H4 (cell line): Measurements from ENCODE around the gene SPSB1. TPM values are rescaled to one million over a fixed set of nuclear protein-coding genes. Genes with fewer than 3 reads are reported as not detected.

ENCODE experiments used
- DNase-seq: peaks from one replicate; pipeline ENCODE4 v3.0.0-alpha.2; 2015; ENCODE audit warnings: low spot score
- total RNA-seq: library from RNA; depleted of rRNA; stranded (reverse); fragments of >200 nt; shearing (Covaris generic); gene quantifications from 2 replicates; pipeline ENCODE4 v1.2.3, GENCODE V29; 2014

Gene SPSB1
- total RNA-seq, 1 experiment from 2014 or later, result 12.2 TPM

DNA sequence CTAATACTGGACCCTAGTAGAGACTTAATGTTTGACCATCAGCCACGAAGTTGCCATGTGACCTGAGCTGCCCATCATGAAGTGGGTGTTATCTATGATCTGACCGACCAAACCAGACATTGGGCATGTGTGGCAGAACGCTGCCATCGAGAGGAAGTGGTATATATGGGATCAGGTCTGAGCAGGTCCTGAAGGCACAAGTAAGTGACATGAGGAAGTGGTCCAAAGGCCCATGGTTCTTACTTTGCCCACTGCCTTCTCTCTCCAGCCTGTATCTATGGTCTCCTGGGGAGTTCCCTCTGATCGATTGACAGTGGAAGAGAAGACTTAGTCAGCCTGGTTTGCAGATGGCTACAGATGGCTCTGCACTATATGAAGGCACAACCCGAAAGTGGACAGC, 7.9 kb downstream of the SPSB1 start:
- DNase-seq, result no peak

DNA sequence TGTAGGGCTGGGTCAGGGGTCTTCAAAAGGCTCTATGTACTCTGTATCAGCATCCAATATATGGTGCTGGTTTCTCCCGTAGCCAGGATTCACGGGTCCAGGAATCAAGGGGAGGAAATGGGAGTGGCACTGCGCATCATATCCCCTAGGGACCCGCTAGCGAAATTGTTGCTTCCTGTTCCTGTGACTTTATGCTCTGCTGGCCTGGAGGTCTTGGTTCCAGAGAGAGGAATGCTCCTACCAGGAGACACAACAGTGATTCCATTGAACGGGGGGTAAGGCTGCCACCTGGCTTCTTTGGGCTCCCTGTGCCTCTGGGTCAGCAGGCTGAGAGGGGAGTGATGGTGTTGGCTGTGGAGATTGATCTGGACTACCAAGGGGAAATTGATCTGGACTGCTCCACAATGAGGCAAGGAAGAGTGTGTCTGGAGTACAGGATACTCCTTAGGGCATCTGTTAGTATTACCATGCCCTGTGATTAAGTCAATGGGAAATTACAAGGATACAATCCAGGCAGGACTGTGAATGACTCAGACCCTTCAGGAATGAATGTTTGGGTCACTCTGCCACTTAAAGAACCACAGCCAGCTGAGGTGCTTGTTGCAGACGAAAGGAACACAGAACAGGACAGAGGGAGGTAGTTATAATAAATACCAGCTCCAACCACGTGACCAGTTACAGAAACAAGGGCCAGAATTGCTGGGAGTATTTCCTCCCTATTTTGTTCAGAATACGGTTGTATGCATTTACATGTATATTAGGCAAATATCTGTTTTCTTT, 10.2 kb downstream of the SPSB1 start:
- peak; percentile 98 for DNase-seq

DNA sequence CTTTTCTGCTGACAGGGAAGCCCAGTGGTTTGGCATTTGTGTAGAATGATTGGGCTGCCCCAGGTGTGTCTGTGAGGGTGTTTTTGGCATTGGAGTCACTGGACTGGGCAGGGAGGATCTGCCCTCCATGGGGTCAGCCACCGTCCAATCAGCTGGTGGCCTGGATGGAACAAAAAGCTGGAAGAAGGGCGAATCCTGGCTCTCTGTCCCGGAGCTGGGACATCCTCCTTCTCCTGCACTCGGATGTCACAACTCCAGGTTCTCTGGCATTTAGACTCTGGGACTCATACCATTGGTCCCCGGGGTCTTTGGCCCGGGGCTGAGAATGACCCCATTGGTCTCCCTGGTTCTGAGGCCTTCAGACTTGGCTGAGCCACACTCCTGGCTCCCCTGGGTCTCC, 11.2 kb downstream of the SPSB1 start:
- DNase-seq, result no peak

DNA sequence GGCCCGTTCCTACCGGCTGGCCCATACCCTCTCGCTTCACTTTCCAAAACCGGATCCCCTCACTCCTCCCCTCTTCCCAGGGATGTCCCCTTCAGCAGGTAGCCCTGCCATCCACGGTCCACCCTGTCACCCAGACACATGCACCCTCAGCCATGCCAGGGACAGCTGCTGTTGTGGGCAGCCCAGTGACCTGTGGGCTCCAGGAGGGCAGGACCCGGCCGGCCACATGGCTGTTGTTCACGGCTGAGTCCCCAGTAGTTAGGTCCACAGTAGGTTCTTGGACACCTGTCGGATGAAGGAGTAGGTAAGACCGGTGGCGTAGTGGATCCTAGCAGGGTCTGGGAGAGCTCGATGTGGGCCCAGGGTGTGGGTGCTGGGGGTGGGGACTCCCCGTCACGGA, 12.5 kb downstream of the SPSB1 start:
- no peak for DNase-seq

- DNase-seq, result no peak
Observed at GRCh38 chr1:9306006-9306405, 13.3 kb downstream of the SPSB1 start.

- DNase-seq, result no peak
Observed at GRCh38 chr1:9307303-9307702, 14.6 kb downstream of the SPSB1 start.

DNA sequence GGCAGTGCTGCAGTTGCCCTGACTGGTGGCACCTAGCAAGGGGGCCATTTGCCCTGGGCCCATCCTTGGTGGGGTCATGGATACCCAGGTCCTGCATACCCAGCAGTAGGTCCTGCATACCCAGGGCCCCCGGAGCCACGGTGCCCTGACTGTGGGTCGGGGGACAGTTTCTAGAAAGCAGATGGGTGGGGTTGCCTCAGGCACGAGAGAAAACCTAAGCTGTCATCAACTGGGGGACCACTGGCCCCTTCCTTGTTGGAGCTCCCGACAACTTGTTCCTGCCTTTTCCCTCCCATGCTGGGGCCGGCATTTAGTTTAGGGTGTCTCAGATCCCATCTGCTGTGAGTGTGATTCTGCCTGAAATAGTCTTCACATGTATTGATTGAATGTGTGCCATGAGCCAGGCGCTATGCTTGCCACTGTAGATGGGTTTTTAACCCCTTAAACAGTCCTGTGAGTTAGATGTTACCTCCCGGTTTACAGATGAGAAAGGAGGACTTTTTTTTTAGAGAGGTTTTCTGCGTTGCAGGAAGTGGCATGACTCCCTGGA, 15.6 kb downstream of the SPSB1 start:
- DNase-seq, result no peak

- DNase-seq, result no peak
Observed at GRCh38 chr1:9309080-9309479, 16.4 kb downstream of the SPSB1 start.

- no peak for DNase-seq
Observed at GRCh38 chr1:9309991-9310390, 17.3 kb downstream of the SPSB1 start.

DNA sequence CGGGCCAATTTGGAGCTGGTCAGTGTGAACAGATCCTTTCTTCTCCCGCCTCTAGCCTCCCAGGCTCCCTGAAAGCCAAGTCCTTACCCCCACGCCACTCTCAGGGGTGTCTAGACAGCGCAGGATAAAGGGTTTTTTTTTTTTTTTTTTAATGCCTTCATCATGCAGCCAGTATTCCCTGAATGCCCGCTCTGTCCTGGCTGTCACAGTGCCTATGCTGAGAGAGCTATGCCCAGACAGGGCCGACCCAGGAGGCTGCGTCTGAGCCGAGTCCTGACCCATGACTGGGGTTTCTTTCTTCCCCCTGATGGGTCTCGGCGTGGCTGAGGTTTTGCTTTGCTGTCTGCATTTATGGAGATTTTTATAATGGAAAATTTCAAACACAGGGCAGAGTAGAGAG, 18.3 kb downstream of the SPSB1 start:
- DNase-seq, result no peak

DNA sequence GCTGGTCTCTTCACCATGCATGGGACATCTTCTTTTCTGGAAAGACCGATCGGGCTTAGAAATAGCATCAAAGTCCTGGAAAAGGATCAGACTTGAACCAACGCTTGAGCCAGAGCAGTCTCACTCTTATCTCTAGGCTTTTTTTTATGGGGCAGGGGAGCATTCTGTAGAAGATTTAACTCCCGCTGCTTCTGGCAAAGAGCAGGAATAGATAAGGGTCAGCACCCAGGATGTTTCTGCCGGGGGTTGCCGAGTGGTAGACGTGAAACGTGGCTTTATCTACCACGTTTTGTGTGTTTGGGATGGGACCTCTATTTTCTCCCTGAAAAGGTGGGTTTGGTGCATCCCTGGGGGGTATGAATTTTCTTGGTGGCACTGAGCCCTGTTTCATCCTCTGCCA, 18.8 kb downstream of the SPSB1 start:
- no peak for DNase-seq

GRCh38 chr1:9312168-9312720, 19.6 kb downstream of the SPSB1 start:
- DNase-seq, result no peak

DNA sequence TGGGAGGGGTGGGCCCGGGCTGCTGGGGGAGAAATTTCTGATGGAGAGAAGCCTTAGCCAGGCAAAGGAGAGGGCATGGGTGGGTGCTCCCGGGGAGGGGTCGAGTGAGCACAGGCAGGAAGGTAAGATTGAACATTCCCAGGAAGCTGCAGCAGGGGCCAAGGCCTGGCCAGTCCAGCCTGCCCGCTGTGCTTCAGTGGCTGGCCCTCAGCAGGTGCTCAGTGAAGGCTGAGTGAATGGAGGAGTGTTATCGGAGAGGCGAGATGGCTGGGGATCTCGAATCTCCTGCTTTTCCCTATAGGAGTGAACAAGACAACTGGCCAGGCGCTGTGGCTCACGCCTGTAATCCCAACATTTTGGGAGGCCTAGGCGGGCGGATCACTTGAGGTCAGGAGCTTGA, 20.9 kb downstream of the SPSB1 start:
- DNase-seq, result no peak

GRCh38 chr1:9314111-9314510, 21.4 kb downstream of the SPSB1 start:
- no peak for DNase-seq

DNA sequence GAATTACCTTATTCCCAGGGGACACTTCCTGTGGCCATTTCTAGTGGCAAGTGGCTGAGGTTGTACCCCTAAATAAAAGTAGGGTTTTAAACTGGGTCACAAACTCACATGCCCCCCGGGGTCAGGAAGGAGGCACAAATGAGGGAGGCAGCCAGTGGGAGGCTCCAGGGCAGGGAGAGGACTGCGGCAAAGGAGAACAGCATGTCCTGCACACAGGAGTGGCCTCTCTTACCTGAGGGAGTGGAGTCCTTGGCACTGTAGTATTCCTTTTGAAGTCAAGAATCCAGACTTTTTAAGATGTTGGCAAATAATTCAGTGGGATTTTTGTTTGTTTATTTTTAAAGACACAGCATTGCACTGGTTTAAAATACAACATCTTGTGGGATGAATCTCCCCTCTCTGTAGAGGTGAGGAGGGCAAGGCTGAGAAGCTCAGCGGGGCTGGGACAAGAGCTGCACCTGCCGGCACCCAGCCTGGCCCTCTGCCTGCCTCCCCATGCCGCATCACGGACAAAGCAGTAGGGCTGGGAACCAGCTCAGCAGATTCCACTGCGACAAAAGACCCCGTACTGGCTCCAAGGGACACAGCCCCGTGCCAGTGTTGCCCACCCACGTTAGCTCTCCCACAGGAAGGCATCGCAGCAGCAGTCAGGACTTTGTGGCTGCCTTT, 22.2 kb downstream of the SPSB1 start:
- DNase-seq, result no peak

DNA sequence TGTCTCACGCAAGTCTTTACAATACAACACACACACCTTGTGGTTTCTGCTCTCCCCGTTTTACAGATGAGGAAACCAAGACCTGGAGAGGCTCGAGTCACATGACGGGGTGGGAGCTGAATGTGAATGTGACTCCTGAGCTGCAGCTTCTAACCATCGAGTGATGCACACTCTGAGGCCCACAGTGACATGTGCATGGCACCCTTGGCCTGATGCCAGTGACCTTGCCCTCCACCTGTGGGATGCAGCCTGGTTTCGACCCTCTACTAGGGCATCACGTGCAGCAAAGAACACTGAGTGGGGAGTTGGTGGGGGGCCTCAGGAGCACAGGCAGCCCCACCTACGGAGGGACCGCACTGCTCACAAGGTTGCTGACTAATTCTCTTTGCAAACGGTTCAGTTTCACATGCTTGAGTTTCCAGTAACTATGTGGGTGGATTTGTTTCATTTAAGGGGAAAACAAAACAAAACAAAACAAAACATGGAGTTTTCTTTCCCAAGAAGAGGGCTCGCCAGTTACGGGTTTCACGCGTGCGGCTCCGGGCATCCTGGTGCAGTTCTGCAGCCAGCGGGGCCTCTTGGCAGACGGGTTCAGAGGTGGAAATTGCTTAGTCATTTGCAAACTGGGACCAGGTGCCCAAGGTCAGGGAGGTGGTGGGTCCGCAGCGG, 22.9 kb downstream of the SPSB1 start:
- peak; percentile 85 for DNase-seq

GRCh38 chr1:9316080-9316444, 23.4 kb downstream of the SPSB1 start:
- DNase-seq, result peak; percentile 53

DNA sequence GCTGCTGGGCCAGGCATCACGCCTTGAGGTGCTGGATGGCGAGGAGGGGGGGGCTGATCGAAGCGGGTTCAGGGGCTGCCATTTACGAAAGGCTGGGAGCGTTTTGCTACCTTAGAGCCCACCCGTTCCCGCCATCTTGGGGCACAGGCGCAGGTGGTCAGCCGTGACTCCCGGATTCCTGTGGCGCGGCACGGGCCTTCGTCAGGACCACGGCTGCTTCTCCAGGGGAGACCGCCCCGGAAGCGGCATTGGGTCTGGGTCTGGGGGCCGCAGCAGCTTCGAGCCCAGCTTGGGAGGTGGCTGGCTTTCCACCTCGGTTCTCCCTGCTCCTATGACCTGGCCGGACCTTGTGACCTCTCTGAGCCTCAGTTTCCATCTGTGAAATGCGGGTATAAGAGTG, 23.8 kb downstream of the SPSB1 start:
- no peak for DNase-seq

GRCh38 chr1:9317072-9317471, 24.4 kb downstream of the SPSB1 start:
- no peak for DNase-seq

GRCh38 chr1:9317591-9318417, 25.1 kb downstream of the SPSB1 start:
- peak; percentile 90 for DNase-seq

- DNase-seq, result no peak
Observed at GRCh38 chr1:9319208-9319788, 26.6 kb downstream of the SPSB1 start.
